ENCODE data around the gene CD6.

- TF ChIP-seq CTCF (IDR thresholded peaks at IDR 0.05) (no peak), POLR2A (IDR thresholded peaks at IDR 0.05) (no peak), EP300 (IDR thresholded peaks at IDR 0.05) (no peak), POLR2AphosphoS5 (IDR thresholded peaks at IDR 0.05) (no peak)
Measured at GRCh38 chr11:60928563-60929001, 42.9 kb upstream of the CD6 start.

Data from stomach (tissue), 4 donors.